HK-2 (cell line): ENCODE results near the gene LRRC27.

Experiments
- DNase-seq: peaks from one replicate; pipeline ENCODE4 v3.0.0-alpha.2; 2018; ENCODE audit not compliant: unreplicated experiment

Gene LRRC27

GRCh38 chr10:132357286-132358058 lies 25.5 kb downstream of the LRRC27 start:
- no peak for DNase-seq

GRCh38 chr10:132359305-132360040 lies 27.5 kb downstream of the LRRC27 start:
- no peak for DNase-seq

GRCh38 chr10:132360766-132361447 lies 28.9 kb downstream of the LRRC27 start:
- DNase-seq, result no peak

GRCh38 chr10:132361581-132362101 lies 29.6 kb downstream of the LRRC27 start:
- no peak for DNase-seq

GRCh38 chr10:132362151-132362611 lies 30.2 kb downstream of the LRRC27 start:
- no peak for DNase-seq

- no peak for DNase-seq
Observed at GRCh38 chr10:132363376-132363775, 31.4 kb downstream of the LRRC27 start.

- peak; percentile 28 for DNase-seq
Observed at GRCh38 chr10:132363921-132364593, 32.1 kb downstream of the LRRC27 start.

GRCh38 chr10:132364594-132364970 lies 32.6 kb downstream of the LRRC27 start:
- DNase-seq, result no peak

GRCh38 chr10:132365102-132365501 lies 33.1 kb downstream of the LRRC27 start:
- no peak for DNase-seq

GRCh38 chr10:132366006-132366405 lies 34.0 kb downstream of the LRRC27 start:
- DNase-seq, result no peak

GRCh38 chr10:132366499-132366898 lies 34.5 kb downstream of the LRRC27 start:
- no peak for DNase-seq

- DNase-seq, result no peak
Observed at GRCh38 chr10:132368391-132368790, 36.4 kb downstream of the LRRC27 start.

GRCh38 chr10:132368881-132369635 lies 37.1 kb downstream of the LRRC27 start:
- DNase-seq, result no peak

- DNase-seq, result no peak
Observed at GRCh38 chr10:132369636-132370185, 37.7 kb downstream of the LRRC27 start.

GRCh38 chr10:132370426-132371340 lies 38.7 kb downstream of the LRRC27 start:
- no peak for DNase-seq

GRCh38 chr10:132371641-132372081 lies 39.7 kb downstream of the LRRC27 start:
- DNase-seq, result no peak

- no peak for DNase-seq
Observed at GRCh38 chr10:132372516-132373095, 40.6 kb downstream of the LRRC27 start.

GRCh38 chr10:132373241-132373955 lies 41.4 kb downstream of the LRRC27 start:
- DNase-seq, result no peak
